Dermis microvascular lymphatic vessel endothelial cell (primary cell): ENCODE results near the gene ANXA5. TPM values are rescaled to one million over a fixed set of nuclear protein-coding genes. Genes with fewer than 3 reads are reported as not detected.
"Not testable (repeated sequence)": the region's sequence is repeated elsewhere in the genome, so short reads cannot be mapped to it uniquely, and the experiment has no call there.

Source experiments
- DNase-seq, 2 donors: peaks; one replicate each; pipeline versions ENCODE4 v3.0.0 to v3.0.0-alpha.2; 2010; ENCODE audit warnings: low read depth in 2 of 2
- total RNA-seq: library from RNA; depleted of rRNA; stranded (reverse); fragments of >200 nt; gene quantifications from 2 replicates; pipeline ENCODE4 v1.2.1, GENCODE V29; 2014

Gene ANXA5
- total RNA-seq, 1 donor from 2014 or later = 389 TPM

- no peak for DNase-seq
Measured at GRCh38 chr4:121679267-121679666, 17.5 kb downstream of the ANXA5 start.

- no peak for DNase-seq
Measured at GRCh38 chr4:121677524-121677923, 19.3 kb downstream of the ANXA5 start.

- no peak for DNase-seq
Measured at GRCh38 chr4:121676345-121677075, 20.3 kb downstream of the ANXA5 start.

- no peak for DNase-seq
Measured at GRCh38 chr4:121675715-121676114, 21.1 kb downstream of the ANXA5 start.

- DNase-seq = no peak
Measured at GRCh38 chr4:121674696-121675095, 22.1 kb downstream of the ANXA5 start.

GRCh38 chr4:121674191-121674590 is 22.6 kb downstream of the ANXA5 start:
- DNase-seq = no peak

GRCh38 chr4:121669163-121669550 is 27.6 kb downstream of the ANXA5 start:
- no peak for DNase-seq

- DNase-seq = no peak
Measured at GRCh38 chr4:121668368-121669162, 28.2 kb downstream of the ANXA5 start.

GRCh38 chr4:121666091-121666679 is 30.6 kb downstream of the ANXA5 start:
- no peak for DNase-seq

- no peak for DNase-seq
Measured at GRCh38 chr4:121665371-121665770, 31.4 kb downstream of the ANXA5 start.

GRCh38 chr4:121662225-121662624 is 34.6 kb downstream of the ANXA5 start:
- no peak for DNase-seq

- DNase-seq = not testable (repeated sequence)
Measured at GRCh38 chr4:121660175-121660933, 36.4 kb downstream of the ANXA5 start.

GRCh38 chr4:121658125-121658524 is 38.7 kb downstream of the ANXA5 start:
- DNase-seq = no peak

GRCh38 chr4:121656269-121656641 is 40.5 kb downstream of the ANXA5 start:
- peak; percentile 81 to 87 for DNase-seq

- DNase-seq = no peak
Measured at GRCh38 chr4:121655320-121656268, 41.2 kb downstream of the ANXA5 start.

- DNase-seq = no peak
Measured at GRCh38 chr4:121654738-121655137, 42.0 kb downstream of the ANXA5 start.

- no peak for DNase-seq
Measured at GRCh38 chr4:121653986-121654385, 42.8 kb downstream of the ANXA5 start.

GRCh38 chr4:121653214-121653613 is 43.6 kb downstream of the ANXA5 start:
- DNase-seq = no peak

- no peak for DNase-seq
Measured at GRCh38 chr4:121651597-121651996, 45.2 kb downstream of the ANXA5 start.

- no peak for DNase-seq
Measured at GRCh38 chr4:121650741-121651140, 46.0 kb downstream of the ANXA5 start.

GRCh38 chr4:121648516-121648915 is 48.3 kb downstream of the ANXA5 start:
- DNase-seq = no peak
